ENCODE results near the gene ABHD2.
A peak's percentile ranks its signal among the peaks of the same experiment; 100 is the strongest.
"Not testable (repeated sequence)": the region's sequence is repeated elsewhere in the genome, so short reads cannot be mapped to it uniquely, and the experiment has no call there.

Gene ABHD2

DNA sequence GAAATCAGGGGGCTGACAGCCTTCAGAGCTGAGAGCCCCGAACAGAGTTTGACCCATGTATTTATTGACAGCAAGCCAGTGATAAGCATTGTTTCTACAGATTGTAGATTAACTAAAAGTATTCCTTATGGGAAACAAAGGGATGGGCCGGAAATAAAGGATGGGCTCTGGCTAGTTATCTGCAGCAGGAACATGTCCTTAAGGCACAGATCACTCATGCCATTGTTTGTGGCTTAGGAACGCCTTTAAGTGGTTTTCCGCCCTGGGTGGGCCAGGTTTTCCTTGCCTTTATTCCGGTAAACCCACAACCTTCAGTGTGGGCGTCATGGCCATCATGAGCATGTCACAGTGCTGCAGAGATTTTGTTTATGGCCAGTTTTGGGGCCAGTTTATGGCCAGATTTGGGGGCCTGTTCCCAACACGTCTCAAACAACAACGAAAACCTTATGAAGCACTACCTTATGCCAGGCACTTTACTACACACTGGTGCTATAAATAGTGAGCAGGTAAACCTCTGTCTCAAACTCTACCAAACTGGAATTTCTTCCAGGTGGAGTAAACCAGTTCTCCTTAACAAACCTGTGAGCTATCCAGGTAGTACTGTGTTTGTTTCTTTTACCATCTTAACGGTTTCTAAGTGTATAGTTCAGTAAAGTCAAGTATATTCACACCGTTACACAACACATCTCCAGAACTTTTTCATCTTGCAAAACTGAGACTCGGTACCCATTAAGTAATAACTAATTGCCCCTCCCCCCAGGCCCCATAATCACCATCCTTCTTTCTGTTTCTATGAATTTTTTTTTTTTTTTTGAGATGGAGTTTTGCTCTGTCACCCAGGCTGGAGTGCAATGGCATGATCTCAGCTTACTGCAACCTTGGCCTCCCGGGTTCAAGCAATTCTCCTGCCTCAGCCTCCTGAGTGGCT lies 151.9 kb downstream of the ABHD2 start:
- H3K27ac ChIP-seq (ENCODE audit: insufficient read depth, low read length, poor library complexity, severe bottlenecking); H3K4me3 ChIP-seq (ENCODE audit: insufficient read depth, low read depth, low read length, poor library complexity, severe bottlenecking); H3K27me3 ChIP-seq (replicated peaks; ENCODE audit: control insufficient read depth, insufficient read depth, low read length, poor library complexity, severe bottlenecking); H3K36me3 ChIP-seq (ENCODE audit: control insufficient read depth, insufficient read depth, low read length); DNase-seq; H3K9me3 ChIP-seq (ENCODE audit: control insufficient read depth, low read length): not testable (repeated sequence)
- peaks cover 12% of the 10 kb centered on the region for H3K4me1 ChIP-seq (ENCODE audit: control insufficient read depth, insufficient read depth, low read length, poor library complexity, severe bottlenecking)

DNA sequence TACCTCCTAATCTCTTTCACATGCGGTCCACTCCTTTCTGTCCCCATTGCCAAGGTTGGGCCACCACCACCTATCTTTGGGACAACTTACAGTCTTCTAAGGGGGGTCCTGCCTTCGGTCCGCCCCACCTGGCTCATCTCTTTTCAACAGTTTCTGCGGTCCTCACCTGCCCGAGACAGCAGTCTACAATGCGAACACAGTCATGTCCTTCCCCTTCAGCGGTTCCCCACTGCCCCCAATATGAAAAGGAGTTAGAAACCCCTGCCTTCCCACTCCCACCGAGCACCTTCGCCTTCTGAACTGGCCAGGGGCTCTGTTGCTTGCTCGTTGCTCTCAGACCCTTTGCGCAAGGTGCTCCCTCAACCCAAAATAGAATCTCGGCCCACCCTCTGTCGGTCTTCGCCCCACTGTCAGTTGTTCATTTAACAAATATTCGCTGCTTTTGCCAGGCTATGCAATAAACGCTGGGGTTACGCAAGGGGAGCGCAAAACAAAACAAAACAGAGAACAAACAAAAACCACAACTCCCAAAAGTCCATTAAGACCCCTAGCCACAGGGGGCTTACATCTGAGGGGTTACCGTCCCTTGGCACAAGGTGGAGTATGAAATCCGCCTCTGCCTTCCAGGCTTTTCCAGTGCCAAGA lies 154.9 kb downstream of the ABHD2 start:
- Histone ChIP-seq H3K27ac (ENCODE audit: insufficient read depth, low read length, poor library complexity, severe bottlenecking) (peak overlapping the region; percentile 11), H3K4me3 (ENCODE audit: insufficient read depth, low read depth, low read length, poor library complexity, severe bottlenecking) (peak overlapping the region; percentile 74), H3K36me3 (ENCODE audit: control insufficient read depth, insufficient read depth, low read length) (no peaks in the 10 kb centered on the region), H3K4me1 (ENCODE audit: control insufficient read depth, insufficient read depth, low read length, poor library complexity, severe bottlenecking) (peaks cover 12% of the 10 kb centered on the region), H3K27me3 (replicated peaks; ENCODE audit: control insufficient read depth, insufficient read depth, low read length, poor library complexity, severe bottlenecking) (no peaks in the 10 kb centered on the region), H3K9me3 (ENCODE audit: control insufficient read depth, low read length) (no peaks in the 10 kb centered on the region)
- no peak for DNase-seq

DNA sequence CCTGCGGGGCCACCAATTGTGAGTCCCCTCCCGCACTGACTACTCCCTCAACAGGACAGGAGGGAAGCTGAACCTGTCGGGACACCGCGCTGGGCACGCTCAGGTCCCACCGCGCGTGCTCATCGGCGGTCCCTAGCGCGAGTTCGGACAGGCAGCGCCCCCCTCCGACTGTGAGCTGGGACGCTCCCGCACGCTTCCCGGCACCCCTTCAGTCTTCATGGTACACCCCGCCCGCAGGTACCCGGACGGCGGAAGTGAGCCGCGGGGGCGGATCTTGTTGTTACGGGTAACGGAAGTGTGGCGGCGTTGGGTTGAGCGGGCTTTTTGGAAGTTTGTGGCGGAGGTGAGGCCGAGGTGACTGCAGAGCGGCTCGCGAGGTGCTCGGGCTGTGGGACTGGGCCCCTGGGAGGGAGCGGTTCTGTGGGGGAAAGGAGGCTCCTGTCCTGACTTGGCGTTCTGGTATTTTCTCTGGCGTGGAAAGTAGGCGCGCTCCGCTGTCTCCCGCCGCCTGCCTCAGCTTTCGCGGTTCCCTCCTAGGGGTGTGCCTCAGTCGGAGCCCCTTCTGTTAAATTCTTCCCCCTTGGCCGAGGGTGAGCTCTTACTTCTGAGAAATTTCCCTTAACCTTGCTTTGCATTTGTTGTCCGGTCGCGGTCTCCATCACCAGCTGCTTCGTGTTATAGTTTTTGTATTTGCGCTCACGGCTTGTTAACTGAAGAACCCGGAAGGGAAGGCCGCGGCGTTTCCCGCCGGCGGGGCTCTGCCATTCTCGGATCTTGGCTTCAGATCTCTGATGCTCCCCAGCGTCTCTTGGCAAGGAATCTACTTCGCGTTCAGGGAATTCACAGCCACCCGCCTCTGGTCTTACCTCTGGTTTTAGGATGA lies 155.7 kb downstream of the ABHD2 start, which contains the start of gene FANCI:
Gene FANCI (plus strand): TSS at position 289 of the 883 bp plus-strand sequence. CDS start 3,669 bp downstream, outside the sequence.
- peak within 1 kb of the TSS; percentile 11 for H3K27ac ChIP-seq (ENCODE audit: insufficient read depth, low read length, poor library complexity, severe bottlenecking)

DNA sequence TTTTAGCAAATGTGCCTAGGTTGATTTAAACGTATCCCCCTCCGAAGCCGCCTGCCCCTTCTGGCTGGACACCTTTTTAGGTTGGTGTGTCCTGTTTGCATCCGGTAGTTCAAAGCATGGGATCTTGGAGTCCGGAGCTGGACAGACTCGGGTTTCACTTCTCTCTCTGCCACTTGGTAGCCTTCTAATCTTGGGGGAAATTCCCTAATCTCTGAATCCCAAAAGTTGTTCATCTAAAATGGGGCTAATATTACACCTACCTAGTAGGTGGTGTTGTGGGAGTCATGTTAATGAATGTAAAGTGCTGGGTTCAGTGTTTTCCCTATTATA lies 156.3 kb downstream of the ABHD2 start:
- no peak for DNase-seq
- no peaks in the 10 kb centered on the region for H3K36me3 ChIP-seq (ENCODE audit: control insufficient read depth, insufficient read depth, low read length)
- H3K4me3 ChIP-seq (ENCODE audit: insufficient read depth, low read depth, low read length, poor library complexity, severe bottlenecking): peak overlapping the region; percentile 74
- peaks cover 12% of the 10 kb centered on the region for H3K4me1 ChIP-seq (ENCODE audit: control insufficient read depth, insufficient read depth, low read length, poor library complexity, severe bottlenecking)
- H3K27me3 ChIP-seq (replicated peaks; ENCODE audit: control insufficient read depth, insufficient read depth, low read length, poor library complexity, severe bottlenecking): no peaks in the 10 kb centered on the region
- H3K27ac ChIP-seq (ENCODE audit: insufficient read depth, low read length, poor library complexity, severe bottlenecking): peak overlapping the region; percentile 11
- no peaks in the 10 kb centered on the region for H3K9me3 ChIP-seq (ENCODE audit: control insufficient read depth, low read length)

More for the DNA sequence above, 155.7 kb downstream of the ABHD2 start, which contains the start of gene FANCI:
- peak within 1 kb of the TSS; percentile 74 for H3K4me3 ChIP-seq (ENCODE audit: insufficient read depth, low read depth, low read length, poor library complexity, severe bottlenecking)
- H3K27me3 ChIP-seq (replicated peaks; ENCODE audit: control insufficient read depth, insufficient read depth, low read length, poor library complexity, severe bottlenecking): no peaks in the 10 kb centered on the region
- no peaks in the 10 kb centered on the region for H3K9me3 ChIP-seq (ENCODE audit: control insufficient read depth, low read length)
- no peaks in the 10 kb centered on the region for H3K36me3 ChIP-seq (ENCODE audit: control insufficient read depth, insufficient read depth, low read length)
- DNase-seq: peak; percentile 87 to 91 (median 90)
- peaks cover 12% of the 10 kb centered on the region for H3K4me1 ChIP-seq (ENCODE audit: control insufficient read depth, insufficient read depth, low read length, poor library complexity, severe bottlenecking)

DNA sequence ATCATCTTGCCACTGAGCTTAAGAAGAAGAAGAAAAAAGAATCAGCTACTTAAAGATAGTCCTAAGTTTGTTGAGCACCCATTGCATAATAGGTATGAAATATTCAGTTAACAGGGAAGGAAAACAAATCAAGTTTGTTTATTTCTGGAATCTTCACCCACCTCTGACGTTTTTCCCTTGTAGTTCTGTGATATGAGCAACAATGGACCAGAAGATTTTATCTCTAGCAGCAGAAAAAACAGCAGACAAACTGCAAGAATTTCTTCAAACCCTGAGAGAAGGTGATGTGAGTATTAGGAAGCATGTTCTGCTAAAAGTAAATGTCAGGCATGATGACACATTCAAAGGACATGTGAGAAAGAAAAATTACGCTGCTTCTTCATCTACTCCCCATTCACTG lies 159.2 kb downstream of the ABHD2 start:
- no peak for DNase-seq
- Histone ChIP-seq H3K36me3 (ENCODE audit: control insufficient read depth, insufficient read depth, low read length) (no peaks in the 10 kb centered on the region), H3K9me3 (ENCODE audit: control insufficient read depth, low read length) (no peaks in the 10 kb centered on the region), H3K27ac (ENCODE audit: insufficient read depth, low read length, poor library complexity, severe bottlenecking) (no peak overlapping the region), H3K4me1 (ENCODE audit: control insufficient read depth, insufficient read depth, low read length, poor library complexity, severe bottlenecking) (peaks cover 12% of the 10 kb centered on the region), H3K4me3 (ENCODE audit: insufficient read depth, low read depth, low read length, poor library complexity, severe bottlenecking) (no peak overlapping the region), H3K27me3 (replicated peaks; ENCODE audit: control insufficient read depth, insufficient read depth, low read length, poor library complexity, severe bottlenecking) (no peaks in the 10 kb centered on the region)

DNA sequence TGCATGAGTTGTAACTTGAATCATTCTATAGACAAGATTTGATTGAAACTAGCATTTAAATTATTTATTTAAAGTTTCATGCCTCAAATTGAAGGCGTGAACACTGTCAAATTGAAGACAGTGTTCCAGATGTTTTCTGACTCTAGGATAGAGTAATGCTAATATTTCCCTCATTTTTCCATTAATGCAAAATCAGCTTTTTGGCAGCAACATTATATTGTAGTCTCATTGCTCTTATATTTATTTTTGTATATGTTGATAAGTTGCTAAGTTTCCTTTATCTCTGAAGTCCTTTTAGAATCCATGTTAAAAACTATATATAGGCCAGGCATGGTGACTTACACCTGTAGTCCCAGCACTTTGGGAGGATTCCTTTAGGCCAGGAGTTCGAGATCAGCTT lies 160.3 kb downstream of the ABHD2 start:
- Histone ChIP-seq H3K4me1 (ENCODE audit: control insufficient read depth, insufficient read depth, low read length, poor library complexity, severe bottlenecking) (peaks cover 7% of the 10 kb centered on the region), H3K4me3 (ENCODE audit: insufficient read depth, low read depth, low read length, poor library complexity, severe bottlenecking) (no peak overlapping the region), H3K27ac (ENCODE audit: insufficient read depth, low read length, poor library complexity, severe bottlenecking) (no peak overlapping the region), H3K36me3 (ENCODE audit: control insufficient read depth, insufficient read depth, low read length) (no peaks in the 10 kb centered on the region), H3K27me3 (replicated peaks; ENCODE audit: control insufficient read depth, insufficient read depth, low read length, poor library complexity, severe bottlenecking) (no peaks in the 10 kb centered on the region), H3K9me3 (ENCODE audit: control insufficient read depth, low read length) (no peaks in the 10 kb centered on the region)
- DNase-seq: no peak

DNA sequence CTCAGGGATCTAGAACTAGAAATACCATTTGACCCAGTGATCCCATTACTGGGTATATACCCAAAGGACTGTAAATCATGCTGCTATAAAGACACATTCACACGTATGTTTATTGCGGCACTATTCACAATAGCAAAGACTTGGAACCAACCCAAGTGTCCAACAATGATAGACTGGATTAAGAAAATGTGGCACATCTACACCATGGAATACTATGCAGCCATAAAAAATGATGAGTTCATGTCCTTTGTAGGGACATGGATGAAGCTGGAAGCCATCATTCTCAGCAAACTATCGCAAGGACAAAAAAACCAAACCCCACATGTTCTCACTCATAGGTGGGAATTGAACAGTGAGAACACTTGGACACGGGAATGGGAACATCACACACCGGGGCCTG lies 161.9 kb downstream of the ABHD2 start:
- not testable (repeated sequence) for H3K4me3 ChIP-seq (ENCODE audit: insufficient read depth, low read depth, low read length, poor library complexity, severe bottlenecking); DNase-seq; H3K27ac ChIP-seq (ENCODE audit: insufficient read depth, low read length, poor library complexity, severe bottlenecking); H3K4me1 ChIP-seq (ENCODE audit: control insufficient read depth, insufficient read depth, low read length, poor library complexity, severe bottlenecking); H3K36me3 ChIP-seq (ENCODE audit: control insufficient read depth, insufficient read depth, low read length); H3K9me3 ChIP-seq (ENCODE audit: control insufficient read depth, low read length); H3K27me3 ChIP-seq (replicated peaks; ENCODE audit: control insufficient read depth, insufficient read depth, low read length, poor library complexity, severe bottlenecking)
